ENCODE measurements around the gene SIDT1.
"Not testable (repeated sequence)": the region's sequence is repeated elsewhere in the genome, so short reads cannot be mapped to it uniquely, and the experiment has no call there.

Gene SIDT1

GRCh38 chr3:113629584-113630421 lies 97.4 kb downstream of the SIDT1 start:
- Mint-ChIP-seq H3K27me3 (no peaks in the 10 kb centered on the region), H3K9me3 (no peaks in the 10 kb centered on the region), H3K4me3 (no peak overlapping the region), H3K4me1 (peaks cover 6% of the 10 kb centered on the region), H3K27ac (peak overlapping the region in 1 of 2 donors; percentile 86)
- ATAC-seq (no peak), DNase-seq (no peak)

- no peaks in the 10 kb centered on the region for H3K27me3 Mint-ChIP-seq
- ATAC-seq = no peak
- H3K9me3 Mint-ChIP-seq = no peaks in the 10 kb centered on the region
- H3K4me1 Mint-ChIP-seq = peaks cover 6% of the 10 kb centered on the region
- H3K4me3 Mint-ChIP-seq = no peak overlapping the region
- DNase-seq = no peak
- peak overlapping the region; percentile 50 to 61 for H3K27ac Mint-ChIP-seq
These were observed 98.7 kb downstream of the SIDT1 start for GRCh38 chr3:113630956-113631542.

- no peak overlapping the region for H3K27ac Mint-ChIP-seq
These were observed 99.2 kb downstream of the SIDT1 start for GRCh38 chr3:113631573-113631972.

GRCh38 chr3:113634782-113635474 lies 102.6 kb downstream of the SIDT1 start:
- ATAC-seq (no peak), DNase-seq (no peak)
- Mint-ChIP-seq H3K27me3 (no peaks in the 10 kb centered on the region), H3K9me3 (no peaks in the 10 kb centered on the region), H3K4me1 (peaks cover 6% of the 10 kb centered on the region), H3K27ac (no peak overlapping the region), H3K4me3 (no peak overlapping the region)

More at GRCh38 chr3:113631573-113631972, 99.2 kb downstream of the SIDT1 start:
- ATAC-seq (no peak), DNase-seq (no peak)
- Mint-ChIP-seq H3K4me3 (no peak overlapping the region), H3K9me3 (no peaks in the 10 kb centered on the region), H3K4me1 (peaks cover 6% of the 10 kb centered on the region), H3K27me3 (no peaks in the 10 kb centered on the region)

- DNase-seq, H3K9me3 Mint-ChIP-seq, H3K4me1 Mint-ChIP-seq, H3K4me3 Mint-ChIP-seq, ATAC-seq, H3K27me3 Mint-ChIP-seq: not testable (repeated sequence)
- H3K27ac Mint-ChIP-seq = peak overlapping the region in 1 of 2 donors; percentile 40
These were observed 103.7 kb downstream of the SIDT1 start for GRCh38 chr3:113636034-113636433.

- Mint-ChIP-seq H3K9me3 (no peaks in the 10 kb centered on the region), H3K4me3 (no peak overlapping the region), H3K4me1 (no peaks in the 10 kb centered on the region), H3K27ac (no peak overlapping the region), H3K27me3 (no peaks in the 10 kb centered on the region)
- no peak for ATAC-seq
- DNase-seq = no peak
These were observed 105.4 kb downstream of the SIDT1 start for GRCh38 chr3:113637756-113638155.

GRCh38 chr3:113638910-113639309 lies 106.6 kb downstream of the SIDT1 start:
- no peak for DNase-seq
- Mint-ChIP-seq H3K4me1 (no peaks in the 10 kb centered on the region), H3K4me3 (no peak overlapping the region), H3K9me3 (peaks cover 1 to 2% of the 10 kb centered on the region in 2 donors), H3K27me3 (no peaks in the 10 kb centered on the region), H3K27ac (no peak overlapping the region)
- no peak for ATAC-seq

GRCh38 chr3:113643583-113643982 lies 111.2 kb downstream of the SIDT1 start:
- Mint-ChIP-seq H3K27me3 (no peaks in the 10 kb centered on the region), H3K4me3 (no peak overlapping the region), H3K4me1 (no peaks in the 10 kb centered on the region), H3K27ac (no peak overlapping the region), H3K9me3 (peaks cover 23 to 29% of the 10 kb centered on the region in 2 donors)
- ATAC-seq (no peak), DNase-seq (no peak)

GRCh38 chr3:113648524-113648923 lies 116.2 kb downstream of the SIDT1 start:
- no peak overlapping the region for H3K27ac Mint-ChIP-seq
- DNase-seq (no peak), ATAC-seq (no peak)
- no peaks in the 10 kb centered on the region for H3K27me3 Mint-ChIP-seq
- H3K9me3 Mint-ChIP-seq = peaks cover 23 to 29% of the 10 kb centered on the region in 2 donors
- H3K4me1 Mint-ChIP-seq = no peaks in the 10 kb centered on the region
- no peak overlapping the region for H3K4me3 Mint-ChIP-seq

- Mint-ChIP-seq H3K4me3 (no peak overlapping the region), H3K4me1 (no peaks in the 10 kb centered on the region), H3K9me3 (peaks cover 18 to 23% of the 10 kb centered on the region in 2 donors), H3K27ac (no peak overlapping the region), H3K27me3 (no peaks in the 10 kb centered on the region)
- DNase-seq (no peak), ATAC-seq (no peak)
These were observed 117.0 kb downstream of the SIDT1 start for GRCh38 chr3:113649174-113649845.

- Mint-ChIP-seq H3K27me3 (no peaks in the 10 kb centered on the region), H3K27ac (no peak overlapping the region), H3K4me1 (no peaks in the 10 kb centered on the region), H3K9me3 (peaks cover 10 to 13% of the 10 kb centered on the region in 2 donors), H3K4me3 (no peak overlapping the region)
- DNase-seq (no peak), ATAC-seq (no peak)
These were observed 122.0 kb downstream of the SIDT1 start for GRCh38 chr3:113654310-113654709.

- no peaks in the 10 kb centered on the region for H3K27me3 Mint-ChIP-seq
- ATAC-seq (no peak), DNase-seq (no peak)
- no peak overlapping the region for H3K27ac Mint-ChIP-seq
- H3K4me1 Mint-ChIP-seq = no peaks in the 10 kb centered on the region
- H3K4me3 Mint-ChIP-seq = no peak overlapping the region
- H3K9me3 Mint-ChIP-seq = peaks cover 10 to 13% of the 10 kb centered on the region in 2 donors
These were observed 122.5 kb downstream of the SIDT1 start for GRCh38 chr3:113654851-113655250.

- Mint-ChIP-seq H3K9me3 (peaks cover 10 to 13% of the 10 kb centered on the region in 2 donors), H3K4me3 (no peak overlapping the region), H3K4me1 (no peaks in the 10 kb centered on the region), H3K27me3 (no peaks in the 10 kb centered on the region), H3K27ac (no peak overlapping the region)
- ATAC-seq = no peak
- DNase-seq = no peak
These were observed 125.8 kb downstream of the SIDT1 start for GRCh38 chr3:113658107-113658506.

GRCh38 chr3:113659101-113659541 lies 126.8 kb downstream of the SIDT1 start:
- DNase-seq (no peak), ATAC-seq (no peak)
- Mint-ChIP-seq H3K4me1 (no peaks in the 10 kb centered on the region), H3K9me3 (peaks cover 10 to 13% of the 10 kb centered on the region in 2 donors), H3K27me3 (no peaks in the 10 kb centered on the region), H3K27ac (no peak overlapping the region), H3K4me3 (no peak overlapping the region)

GRCh38 chr3:113659996-113660395 lies 127.6 kb downstream of the SIDT1 start:
- H3K4me1 Mint-ChIP-seq = no peaks in the 10 kb centered on the region
- H3K27ac Mint-ChIP-seq = no peak overlapping the region
- no peak overlapping the region for H3K4me3 Mint-ChIP-seq
- H3K27me3 Mint-ChIP-seq = no peaks in the 10 kb centered on the region
- no peak for ATAC-seq
- DNase-seq = no peak
- peaks cover 10 to 13% of the 10 kb centered on the region in 2 donors for H3K9me3 Mint-ChIP-seq
